Type B pancreatic cell (in vitro differentiated cells): ENCODE measurements around the gene IKZF4. TPM values are rescaled to one million over a fixed set of nuclear protein-coding genes. Genes with fewer than 3 reads are reported as not detected.

Source experiments
- DNase-seq: peaks from one replicate; pipeline ENCODE4 v3.0.0; 2021; ENCODE audit warnings: mixed read lengths; ENCODE audit not compliant: unreplicated experiment; ENCODE audit errors: extremely low spot score
- H3K27ac Mint-ChIP-seq: 2 replicates; pipeline ENCODE4 v1.8.0; 2021; ENCODE audit warnings: mild to moderate bottlenecking, mixed read lengths
- H3K27me3 Mint-ChIP-seq: 2 replicates; pipeline ENCODE4 v1.8.0; 2021; ENCODE audit warnings: mixed read lengths
- H3K36me3 Mint-ChIP-seq: 2 replicates; pipeline ENCODE4 v1.8.0; 2021; ENCODE audit warnings: mixed read lengths
- H3K4me1 Mint-ChIP-seq: one replicate; pipeline ENCODE4 v1.8.0; 2021; ENCODE audit warnings: mixed read lengths; ENCODE audit not compliant: unreplicated experiment
- H3K4me3 Mint-ChIP-seq: 2 replicates; pipeline ENCODE4 v1.8.0; 2021; ENCODE audit warnings: mild to moderate bottlenecking, mixed read lengths
- H3K9me3 Mint-ChIP-seq: 2 replicates; pipeline ENCODE4 v1.8.0; 2021; ENCODE audit warnings: mixed read lengths
- total RNA-seq: library from RNA; stranded (reverse); gene quantifications from 2 replicates; pipeline ENCODE4 v1.2.1, GENCODE V29; 2021; ENCODE audit warnings: low replicate concordance
- TF ChIP-seq, protein P1 (sequence below): fragments of 200-600 bp; sonication (generic); conservative IDR thresholded peaks from 2 replicates; pipeline ENCODE4 v1.5.0; 2021; ENCODE audit warnings: antibody characterized with exemption, mild to moderate bottlenecking

The IKZF4 gene
- total RNA-seq, 1 donor from 2014 or later, result 21.0 TPM

DNA sequence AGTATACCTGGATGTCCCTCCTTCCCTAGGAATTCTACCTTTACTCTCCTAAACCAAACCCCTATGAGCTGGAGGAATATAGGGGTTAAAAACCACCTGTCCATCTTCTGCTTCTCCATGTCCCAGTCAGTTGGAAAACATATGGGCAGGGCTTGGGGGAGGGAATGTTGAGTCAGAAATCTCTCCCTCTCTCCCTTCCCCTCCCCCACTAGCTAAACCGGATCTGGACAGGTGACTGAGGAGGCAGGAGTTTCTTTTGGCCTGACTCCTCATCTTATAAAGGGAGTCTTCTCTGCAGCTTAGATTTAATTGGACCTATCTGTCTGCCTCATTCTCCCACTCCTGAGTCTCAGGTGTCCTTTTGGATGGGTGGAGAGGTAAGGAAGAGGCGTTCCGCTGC, 65.3 kb downstream of the IKZF4 start:
- Mint-ChIP-seq H3K9me3 (no peaks in the 10 kb centered on the region), H3K36me3 (peaks cover 14% of the 10 kb centered on the region), H3K27me3 (peaks cover 30% of the 10 kb centered on the region), H3K27ac (peak overlapping the region; percentile 88), H3K4me1 (peaks cover 6% of the 10 kb centered on the region), H3K4me3 (peak overlapping the region; percentile 59)
- TF ChIP-seq, protein P1, sequence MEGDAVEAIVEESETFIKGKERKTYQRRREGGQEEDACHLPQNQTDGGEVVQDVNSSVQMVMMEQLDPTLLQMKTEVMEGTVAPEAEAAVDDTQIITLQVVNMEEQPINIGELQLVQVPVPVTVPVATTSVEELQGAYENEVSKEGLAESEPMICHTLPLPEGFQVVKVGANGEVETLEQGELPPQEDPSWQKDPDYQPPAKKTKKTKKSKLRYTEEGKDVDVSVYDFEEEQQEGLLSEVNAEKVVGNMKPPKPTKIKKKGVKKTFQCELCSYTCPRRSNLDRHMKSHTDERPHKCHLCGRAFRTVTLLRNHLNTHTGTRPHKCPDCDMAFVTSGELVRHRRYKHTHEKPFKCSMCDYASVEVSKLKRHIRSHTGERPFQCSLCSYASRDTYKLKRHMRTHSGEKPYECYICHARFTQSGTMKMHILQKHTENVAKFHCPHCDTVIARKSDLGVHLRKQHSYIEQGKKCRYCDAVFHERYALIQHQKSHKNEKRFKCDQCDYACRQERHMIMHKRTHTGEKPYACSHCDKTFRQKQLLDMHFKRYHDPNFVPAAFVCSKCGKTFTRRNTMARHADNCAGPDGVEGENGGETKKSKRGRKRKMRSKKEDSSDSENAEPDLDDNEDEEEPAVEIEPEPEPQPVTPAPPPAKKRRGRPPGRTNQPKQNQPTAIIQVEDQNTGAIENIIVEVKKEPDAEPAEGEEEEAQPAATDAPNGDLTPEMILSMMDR, result no peak
- DNase-seq, result no peak

DNA sequence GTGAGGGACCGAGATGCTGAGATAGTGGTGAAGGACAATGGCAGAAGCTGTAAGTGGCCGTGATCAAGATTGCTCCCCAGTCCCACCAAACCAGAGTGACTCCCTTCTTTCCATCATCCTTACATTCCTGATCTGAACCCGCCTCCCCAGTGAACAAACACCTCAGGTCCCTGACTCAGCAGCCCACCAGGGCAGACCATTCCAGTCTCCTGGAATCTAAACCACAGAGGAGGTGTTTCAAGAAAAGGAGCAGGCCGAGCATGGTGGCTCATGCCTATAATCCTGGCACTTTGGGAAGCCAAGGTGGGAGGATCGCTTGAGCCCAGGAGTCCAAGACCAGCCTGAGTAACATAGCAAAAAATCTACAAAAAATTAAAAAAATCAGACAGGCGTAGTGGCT, 65.8 kb downstream of the IKZF4 start:
- TF ChIP-seq, protein P1, result no peak
- Mint-ChIP-seq H3K36me3 (peaks cover 14% of the 10 kb centered on the region), H3K4me3 (no peak overlapping the region), H3K4me1 (peaks cover 6% of the 10 kb centered on the region), H3K27me3 (peaks cover 26% of the 10 kb centered on the region), H3K9me3 (no peaks in the 10 kb centered on the region), H3K27ac (peak overlapping the region; percentile 88)
- no peak for DNase-seq

DNA sequence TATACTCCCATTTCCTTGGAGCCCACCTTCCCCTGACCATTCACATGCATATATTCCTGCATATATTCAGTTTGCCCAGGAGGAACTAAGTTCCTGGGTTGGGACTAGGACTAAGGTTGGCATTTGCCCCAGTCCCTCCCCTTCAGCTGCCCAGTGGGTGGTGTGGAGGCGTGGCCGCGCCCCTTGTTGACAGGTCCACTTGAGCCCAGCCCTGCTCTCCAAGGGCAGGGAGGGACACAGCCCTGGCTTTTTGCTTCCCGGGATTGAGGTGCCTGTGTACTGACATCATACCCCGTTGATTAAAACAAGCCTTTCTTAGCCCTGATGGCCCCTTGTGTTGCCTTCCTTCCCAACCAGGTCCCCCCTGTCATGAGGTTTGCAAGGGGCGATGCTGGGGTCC, 66.4 kb downstream of the IKZF4 start:
- H3K4me3 Mint-ChIP-seq, result no peak overlapping the region
- no peak overlapping the region for H3K27ac Mint-ChIP-seq
- TF ChIP-seq, protein P1, result no peak
- peaks cover 6% of the 10 kb centered on the region for H3K4me1 Mint-ChIP-seq
- H3K27me3 Mint-ChIP-seq, result peaks cover 22% of the 10 kb centered on the region
- no peak for DNase-seq
- peaks cover 14% of the 10 kb centered on the region for H3K36me3 Mint-ChIP-seq
- H3K9me3 Mint-ChIP-seq, result no peaks in the 10 kb centered on the region

Other genes with a start within 250 kb of the IKZF4 start
- 51.4 and 75.9 TPM in 2 replicates for gene SARNP, start 203.3 kb upstream of the IKZF4 start, total RNA-seq
- gene ORMDL2, start 203.0 kb upstream of the IKZF4 start, total RNA-seq, result 50.9 and 76.1 TPM in 2 replicates
- gene DNAJC14, start 191.5 kb upstream of the IKZF4 start, total RNA-seq, result 30.0 and 34.6 TPM in 2 replicates
- gene MMP19, start 178.1 kb upstream of the IKZF4 start, total RNA-seq, result 0.38 and 0.48 TPM in 2 replicates
- gene PYM1, start 93.1 kb upstream of the IKZF4 start, total RNA-seq, result 28.0 and 33.7 TPM in 2 replicates
- 28.6 and 46.6 TPM in 2 replicates for gene DGKA, start 89.9 kb upstream of the IKZF4 start, total RNA-seq
- gene PMEL, start 55.0 kb upstream of the IKZF4 start, total RNA-seq, result 1.4 and 136 TPM in 2 replicates
- 52.8 and 82.8 TPM in 2 replicates for gene CDK2, start 54.2 kb upstream of the IKZF4 start, total RNA-seq
- 105 and 131 TPM in 2 replicates for gene RAB5B, start 47.0 kb upstream of the IKZF4 start, total RNA-seq
- gene SUOX, start 23.8 kb upstream of the IKZF4 start, total RNA-seq, result 28.4 and 34.6 TPM in 2 replicates
- 20.2 and 38.7 TPM in 2 replicates for gene RPS26, start 20.9 kb downstream of the IKZF4 start, total RNA-seq
- 76.5 and 176 TPM in 2 replicates for gene ERBB3, start 59.1 kb downstream of the IKZF4 start, total RNA-seq
- gene PA2G4, start 83.5 kb downstream of the IKZF4 start, total RNA-seq, result 115 and 141 TPM in 2 replicates
- gene RPL41, start 95.6 kb downstream of the IKZF4 start, total RNA-seq, result 4,566 and 4,714 TPM in 2 replicates
- 11.6 and 12.1 TPM in 2 replicates for gene ZC3H10, start 97.2 kb downstream of the IKZF4 start, total RNA-seq
- gene ESYT1, start 107.2 kb downstream of the IKZF4 start, total RNA-seq, result 81.4 and 96.3 TPM in 2 replicates
- gene MYL6B, start 131.5 kb downstream of the IKZF4 start, total RNA-seq, result 66.2 and 161 TPM in 2 replicates
- 1,223 and 1,943 TPM in 2 replicates for gene MYL6, start 137.3 kb downstream of the IKZF4 start, total RNA-seq
- gene SMARCC2, start 168.4 kb downstream of the IKZF4 start, total RNA-seq, result 92.8 and 147 TPM in 2 replicates
- 33.7 and 37.7 TPM in 2 replicates for gene RNF41, start 200.9 kb downstream of the IKZF4 start, total RNA-seq
- 37.5 and 40.0 TPM in 2 replicates for gene NABP2, start 203.3 kb downstream of the IKZF4 start, total RNA-seq
- gene SLC39A5, start 209.0 kb downstream of the IKZF4 start, total RNA-seq, result 23.0 and 37.7 TPM in 2 replicates
- gene ANKRD52, start 237.3 kb downstream of the IKZF4 start, total RNA-seq, result 52.9 and 56.1 TPM in 2 replicates
- 21.3 and 26.4 TPM in 2 replicates for gene COQ10A, start 245.9 kb downstream of the IKZF4 start, total RNA-seq